C4-2B (cell line): Measurements from ENCODE around the gene C20orf173.

ENCODE experiments used
- CTCF ChIP-seq: fragments of 450-650 bp; conservative IDR thresholded peaks from 2 replicates; pipeline ENCODE4 v1.5.1; 2017; ENCODE audit warnings: mild to moderate bottlenecking
- ZFX ChIP-seq: fragments of 450-650 bp; IDR thresholded peaks from 2 replicates; pipeline ENCODE4 v1.6.1; 2017

DNA sequence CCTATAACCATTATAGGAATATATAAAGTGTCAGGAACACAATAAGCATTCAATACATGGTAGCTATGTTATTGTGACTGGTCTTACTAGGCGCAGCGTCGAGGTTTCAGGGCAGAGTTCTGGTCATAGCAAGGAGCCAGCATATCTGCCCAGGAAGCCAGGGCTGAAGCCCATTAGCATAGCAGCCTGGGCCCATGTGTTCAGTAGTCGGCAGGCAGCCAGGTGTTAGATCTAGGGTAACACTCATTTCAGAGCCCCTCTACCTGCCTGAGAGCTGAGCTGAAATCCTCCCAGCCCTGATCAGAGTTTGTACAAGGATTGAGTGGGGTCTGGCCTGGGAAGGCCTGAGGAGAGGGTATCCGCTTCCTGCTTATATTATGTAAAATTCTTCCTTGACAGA lies 32.1 kb downstream of the C20orf173 start:
- TF ChIP-seq CTCF = no peak
- no peak for TF ChIP-seq ZFX
